ENCODE data around the gene RIPOR3.
"Not testable (repeated sequence)": the region's sequence is repeated elsewhere in the genome, so short reads cannot be mapped to it uniquely, and the experiment has no call there.

RIPOR3 gene

GRCh38 chr20:50547964-50548363 is 143.4 kb downstream of the RIPOR3 start:
- DNase-seq, result no peak

- no peak for DNase-seq
Measured at GRCh38 chr20:50546729-50547314, 144.5 kb downstream of the RIPOR3 start.

GRCh38 chr20:50545126-50545525 is 146.2 kb downstream of the RIPOR3 start:
- DNase-seq, result no peak

DNA sequence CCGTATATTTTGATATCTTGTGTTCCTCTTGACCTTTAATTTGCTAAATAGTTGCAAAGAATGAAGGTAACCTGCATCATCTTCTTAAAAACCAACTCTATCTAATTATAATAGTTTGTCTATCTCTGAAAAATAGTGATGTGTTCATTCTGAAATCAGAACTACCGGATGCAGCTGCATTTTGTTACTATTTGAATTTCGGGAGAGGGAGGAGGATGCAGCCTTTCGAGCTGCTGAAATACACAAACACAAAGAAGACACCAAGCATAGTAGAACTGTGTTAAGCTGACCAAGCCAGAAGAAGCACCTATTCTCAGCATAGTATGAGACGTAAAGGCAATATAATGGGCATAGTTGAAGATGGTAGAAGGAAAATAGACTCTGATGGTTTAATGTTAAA is 148.0 kb downstream of the RIPOR3 start:
- DNase-seq, result no peak

- DNase-seq, result no peak
Measured at GRCh38 chr20:50541606-50542041, 149.7 kb downstream of the RIPOR3 start.

- DNase-seq, result no peak
Measured at GRCh38 chr20:50540620-50541605, 150.4 kb downstream of the RIPOR3 start.

GRCh38 chr20:50539798-50540197 is 151.5 kb downstream of the RIPOR3 start:
- DNase-seq, result not testable (repeated sequence)

- no peak for DNase-seq
Measured at GRCh38 chr20:50538276-50538675, 153.1 kb downstream of the RIPOR3 start.

GRCh38 chr20:50537546-50538201 is 153.7 kb downstream of the RIPOR3 start:
- DNase-seq, result no peak

DNA sequence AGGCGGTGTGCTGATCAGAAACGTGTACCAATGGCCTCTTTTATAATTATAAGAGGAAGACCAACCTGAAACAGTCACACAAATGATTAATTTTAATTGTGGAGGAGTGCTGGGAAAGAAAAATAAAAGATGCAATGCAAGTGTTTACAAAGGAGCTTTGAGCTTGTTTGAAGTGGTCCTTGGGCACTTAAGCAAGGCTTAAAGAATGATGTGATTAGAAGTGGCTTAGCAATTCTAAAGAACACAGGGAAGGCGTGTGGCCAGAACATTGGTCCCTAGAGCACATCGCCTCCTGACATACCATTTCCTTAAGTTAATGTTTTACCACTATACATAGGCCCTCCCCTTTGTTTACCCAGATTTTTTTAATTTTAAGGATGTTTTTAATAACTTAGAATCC is 155.0 kb downstream of the RIPOR3 start:
- no peak for DNase-seq

Measured in NCI-H146 (cell line).